A673 (cell line): Measurements from ENCODE around the gene PDE6C. TPM values are rescaled to one million over a fixed set of nuclear protein-coding genes. Genes with fewer than 3 reads are reported as not detected.

ENCODE experiments used
- BruUV-seq: library from RNA; stranded (reverse); fragments of 400-500 nt; replicated peaks from 2 replicates; lab custom pipeline; 2021; lab: Mats Ljungman, UMichigan
- CTCF ChIA-PET: fragments of 300-600 bp; sonication (Branson Sonifier 250); formaldehyde crosslinking; loops from one replicate; lab custom pipeline; 2022; ENCODE audit warnings: antibody characterized with exemption; lab: Charles Lee
- POLR2A ChIA-PET: fragments of 300-600 bp; sonication (Branson Sonifier 250); formaldehyde crosslinking; loops from one replicate; lab custom pipeline; 2022; ENCODE audit warnings: antibody characterized with exemption; ENCODE audit not compliant: low non-redundant PET; lab: Charles Lee
- DNase-seq: peaks from one replicate; pipeline ENCODE4 v3.0.0-alpha.2; 2015; ENCODE audit warnings: low spot score
- H3K27ac ChIP-seq: fragments of 200-600 bp; sonication (generic); 2 replicates; pipeline ENCODE4 v1.5.1; 2016; ENCODE audit warnings: mixed run types, low read depth, mild to moderate bottlenecking, mixed read lengths, antibody characterized with exemption, low read length; ENCODE audit not compliant: poor library complexity, severe bottlenecking
- H3K27me3 ChIP-seq: fragments of 200-600 bp; sonication (generic); replicated peaks from 2 replicates; pipeline ENCODE4 v1.6.1; 2017; ENCODE audit warnings: mixed run types, low read depth, mild to moderate bottlenecking, mixed read lengths, antibody characterized with exemption, low read length; ENCODE audit not compliant: insufficient read depth, poor library complexity
- H3K36me3 ChIP-seq: fragments of 200-600 bp; sonication (generic); 2 replicates; pipeline ENCODE4 v1.6.1; 2016; ENCODE audit warnings: mixed run types, mild to moderate bottlenecking, mixed read lengths, antibody characterized with exemption, low read length; ENCODE audit not compliant: insufficient read depth, poor library complexity, severe bottlenecking
- H3K4me1 ChIP-seq: fragments of 200-600 bp; sonication (generic); 2 replicates; pipeline ENCODE4 v1.6.1; 2017; ENCODE audit warnings: mixed run types, mild to moderate bottlenecking, mixed read lengths, antibody characterized with exemption, low read length; ENCODE audit not compliant: insufficient read depth, poor library complexity, severe bottlenecking
- H3K4me3 ChIP-seq: fragments of 200-600 bp; sonication (generic); 2 replicates; pipeline ENCODE4 v1.5.1; 2016; ENCODE audit warnings: low read depth, mixed run types, mild to moderate bottlenecking, mixed read lengths, low read length; ENCODE audit not compliant: poor library complexity, severe bottlenecking
- H3K9me3 ChIP-seq: fragments of 200-600 bp; sonication (generic); 2 replicates; pipeline ENCODE4 v1.6.1; 2016; ENCODE audit warnings: mixed run types, low read depth, mild to moderate bottlenecking, mixed read lengths, antibody characterized with exemption, low read length; ENCODE audit not compliant: poor library complexity, severe bottlenecking
- CTCF ChIP-seq: fragments of 300-800, 200-600 bp; sonication (generic); conservative IDR thresholded peaks from 2 replicates; pipeline ENCODE4 v1.5.1; 2017; ENCODE audit warnings: low read depth, mild to moderate bottlenecking, antibody characterized with exemption, low read length, moderate library complexity, mixed read lengths
- EZH2 ChIP-seq: fragments of 200-600 bp; sonication (generic); IDR thresholded peaks from 2 replicates; pipeline ENCODE4 v1.6.1; 2017; ENCODE audit warnings: borderline replicate concordance, low read depth, mild to moderate bottlenecking, mixed read lengths, antibody characterized with exemption, low read length; ENCODE audit not compliant: poor library complexity, severe bottlenecking
- intact Hi-C: fragments of 100-400 bp; cut with micrococcal nuclease; formaldehyde crosslinking; loops from one replicate; pipeline ENCODE4 v1.10.0; 2022; ENCODE audit not compliant: unreplicated experiment
- total RNA-seq: library from RNA; stranded (reverse); gene quantifications from 2 replicates; pipeline ENCODE4 v1.2.3, GENCODE V29; 2021

PDE6C gene
- total RNA-seq, 1 experiment from 2014 or later, result not detected

- Histone ChIP-seq H3K4me3 (no peak overlapping the region), H3K27me3 (no peaks in the 10 kb centered on the region), H3K27ac (no peak overlapping the region), H3K9me3 (no peaks in the 10 kb centered on the region), H3K4me1 (no peaks in the 10 kb centered on the region), H3K36me3 (no peaks in the 10 kb centered on the region)
- DNase-seq, result no peak
- CTCF ChIA-PET, result no interaction called here
- POLR2A ChIA-PET, result no interaction called here
- intact Hi-C loops, result no loop called here
- no TSS peak for BruUV-seq
- TF ChIP-seq EZH2 (no peak), CTCF (no peak)
Observed at GRCh38 chr10:93629647-93630305, 17.4 kb downstream of the PDE6C start.

GRCh38 chr10:93630625-93631557 lies 18.6 kb downstream of the PDE6C start:
- CTCF ChIA-PET, result no interaction called here
- no TSS peak for BruUV-seq
- intact Hi-C loops, result no loop called here
- H3K27ac ChIP-seq, result no peak overlapping the region
- POLR2A ChIA-PET, result no interaction called here
- H3K9me3 ChIP-seq, result no peaks in the 10 kb centered on the region
- no peaks in the 10 kb centered on the region for H3K36me3 ChIP-seq
- no peak for TF ChIP-seq EZH2
- no peak for TF ChIP-seq CTCF
- no peaks in the 10 kb centered on the region for H3K27me3 ChIP-seq
- no peak for DNase-seq
- no peaks in the 10 kb centered on the region for H3K4me1 ChIP-seq
- no peak overlapping the region for H3K4me3 ChIP-seq

GRCh38 chr10:93639791-93640190 lies 27.5 kb downstream of the PDE6C start:
- CTCF ChIA-PET, result no interaction called here

More at GRCh38 chr10:93639791-93640190, 27.5 kb downstream of the PDE6C start:
- TF ChIP-seq EZH2, result no peak
- TF ChIP-seq CTCF, result no peak
- POLR2A ChIA-PET, result no interaction called here
- Histone ChIP-seq H3K27ac (no peak overlapping the region), H3K4me1 (no peaks in the 10 kb centered on the region), H3K9me3 (no peaks in the 10 kb centered on the region), H3K27me3 (peaks cover 4% of the 10 kb centered on the region), H3K36me3 (no peaks in the 10 kb centered on the region), H3K4me3 (no peak overlapping the region)
- DNase-seq, result no peak
- BruUV-seq, result no TSS peak
- intact Hi-C loops, result no loop called here
